T47D (cell line): Measurements from ENCODE around the gene BRIP1.
"Not testable (repeated sequence)": the region's sequence is repeated elsewhere in the genome, so short reads cannot be mapped to it uniquely, and the experiment has no call there.

Experiments
- DNase-seq, 2 experiments: peaks; one replicate each; pipeline versions ENCODE4 v3.0.0 to v3.0.0-alpha.2; 2011 to 2012; ENCODE audit warnings: low read depth in 1 of 2, low spot score in 1 of 2
- JUND ChIP-seq: IDR thresholded peaks from 2 replicates; pipeline ENCODE4 v1.6.1; 2012; ENCODE audit warnings: low read depth
- in situ Hi-C: cut with HindIII; loops from 2 replicates; pipeline ENCODE4 v1.10.0; 2016; ENCODE audit warnings: low sequenced_read_pairs, low pct_unique_long_range_greater_than_20kb

Gene BRIP1

GRCh38 chr17:61862975-61863800 is at the start of gene BRIP1:
BRIP1 (minus strand) TSS chr17:61863528; CDS start chr17:61861539, 1,989 bp downstream.
- in situ Hi-C loops, result no loop called here

GRCh38 chr17:61908292-61909037 is 45.1 kb upstream of the BRIP1 start:
- in situ Hi-C loops, result no loop called here
- TF ChIP-seq JUND, result no peak
- no peak for DNase-seq

More at GRCh38 chr17:61862975-61863800, at the start of gene BRIP1:
- no peak for TF ChIP-seq JUND
- peak; percentile 94 to 98 for DNase-seq

- no peak for DNase-seq
- TF ChIP-seq JUND, result no peak
- in situ Hi-C loops, result no loop called here
Measured at GRCh38 chr17:61907361-61907760, 44.0 kb upstream of the BRIP1 start.

GRCh38 chr17:61904094-61904710 is 40.9 kb upstream of the BRIP1 start:
- in situ Hi-C loops, result no loop called here

GRCh38 chr17:61903251-61903650 is 39.9 kb upstream of the BRIP1 start:
- DNase-seq, result no peak
- no peak for TF ChIP-seq JUND
- in situ Hi-C loops, result no loop called here

More at GRCh38 chr17:61904094-61904710, 40.9 kb upstream of the BRIP1 start:
- DNase-seq, result no peak
- TF ChIP-seq JUND, result no peak

GRCh38 chr17:61897548-61898180 is 34.3 kb upstream of the BRIP1 start:
- in situ Hi-C loops, result no loop called here
- TF ChIP-seq JUND, result no peak
- no peak for DNase-seq

GRCh38 chr17:61895391-61895790 is 32.1 kb upstream of the BRIP1 start:
- DNase-seq, result no peak
- in situ Hi-C loops, result no loop called here
- no peak for TF ChIP-seq JUND

- DNase-seq, in situ Hi-C loops: not testable (repeated sequence)
Measured at GRCh38 chr17:61894310-61894709, 31.0 kb upstream of the BRIP1 start.

- DNase-seq, in situ Hi-C loops: not testable (repeated sequence)
Measured at GRCh38 chr17:61887733-61888132, 24.4 kb upstream of the BRIP1 start.

- in situ Hi-C loops, DNase-seq: not testable (repeated sequence)
Measured at GRCh38 chr17:61885865-61886264, 22.5 kb upstream of the BRIP1 start.

GRCh38 chr17:61884864-61885263 is 21.5 kb upstream of the BRIP1 start:
- in situ Hi-C loops, result no loop called here
- DNase-seq, result no peak
- no peak for TF ChIP-seq JUND

- TF ChIP-seq JUND, result no peak
- in situ Hi-C loops, result no loop called here
- no peak for DNase-seq
Measured at GRCh38 chr17:61880589-61881102, 17.3 kb upstream of the BRIP1 start.
